Tibial artery (tissue), 4 donors: ENCODE results near the gene FUCA1.

Source experiments
- DNase-seq, 2 donors: peaks; one replicate each; pipeline ENCODE4 v3.0.0-alpha.2; 2019
- H3K27ac ChIP-seq, 2 donors: fragments of 200-600 bp; sonication (generic) in 1 of 2; 1 replicate in 1 of 2; 2 replicates in 1 of 2; pipeline ENCODE4 v1.5.1; 2018 to 2019; ENCODE audit warnings: mild to moderate bottlenecking in 1 of 2
- H3K27me3 ChIP-seq, 2 donors: fragments of 200-600 bp; sonication (generic) in 1 of 2; one replicate each; pipeline versions ENCODE4 v1.5.1 to v1.6.0; 2016 to 2019
- H3K36me3 ChIP-seq, 3 donors: fragments of 200-600 bp; sonication (generic) in 2 of 3; one replicate each; pipeline ENCODE4 v1.5.1; 2016 to 2019; ENCODE audit warnings: mild to moderate bottlenecking in 2 of 3
- H3K4me1 ChIP-seq, 4 donors: fragments of 200-600 bp; sonication (generic) in 2 of 4; 1 replicate in 3 of 4; 2 replicates in 1 of 4; pipeline ENCODE4 v1.5.1; 2016 to 2019
- H3K4me3 ChIP-seq, 2 donors: fragments of 200-600 bp; sonication (generic) in 1 of 2; 1 replicate in 1 of 2; 2 replicates in 1 of 2; pipeline ENCODE4 v1.5.1; 2018 to 2019; ENCODE audit warnings: mild to moderate bottlenecking in 2 of 2
- H3K9me3 ChIP-seq, 3 donors: fragments of 200-600 bp; sonication (generic) in 1 of 3; one replicate each; pipeline ENCODE4 v1.5.1; 2016 to 2019
- CTCF ChIP-seq, 2 experiments: fragments of 200-600 bp in 1 of 2; fragments of 450-650 bp in 1 of 2; IDR thresholded peaks; one replicate each; pipeline ENCODE4 v1.5.1; 2017 to 2019; ENCODE audit warnings: antibody characterized with exemption in 2 of 2, mild to moderate bottlenecking in 1 of 2, moderate library complexity in 1 of 2
- intact Hi-C: fragments of 100-400 bp; cut with DNase I; formaldehyde crosslinking; loops from one replicate; pipeline ENCODE4 v1.15.0; 2023; ENCODE audit warnings: low total_unique reads

Gene FUCA1

GRCh38 chr1:23869051-23869450, 961 bp upstream of the FUCA1 start:
- no peak for TF ChIP-seq CTCF (IDR thresholded peaks at IDR 0.05)
- Histone ChIP-seq H3K9me3 (no peaks in the 10 kb centered on the region), H3K27me3 (peaks cover 0 to 3% of the 10 kb centered on the region in 2 donors), H3K4me3 (peak overlapping the region; percentile 73 to 82), H3K4me1 (peaks cover 6 to 16% (median 10%) of the 10 kb centered on the region in 4 donors), H3K36me3 (peaks cover 0 to 12% (median 8%) of the 10 kb centered on the region in 3 donors), H3K27ac (peak overlapping the region; percentile 71 to 77)
- DNase-seq: peak in 1 of 2 donors; percentile 25
- intact Hi-C loops: loop anchor here (10.0 kb wide), 1 partner anchor 46 kb away; the partner anchor contains the start of gene CNR2

DNA sequence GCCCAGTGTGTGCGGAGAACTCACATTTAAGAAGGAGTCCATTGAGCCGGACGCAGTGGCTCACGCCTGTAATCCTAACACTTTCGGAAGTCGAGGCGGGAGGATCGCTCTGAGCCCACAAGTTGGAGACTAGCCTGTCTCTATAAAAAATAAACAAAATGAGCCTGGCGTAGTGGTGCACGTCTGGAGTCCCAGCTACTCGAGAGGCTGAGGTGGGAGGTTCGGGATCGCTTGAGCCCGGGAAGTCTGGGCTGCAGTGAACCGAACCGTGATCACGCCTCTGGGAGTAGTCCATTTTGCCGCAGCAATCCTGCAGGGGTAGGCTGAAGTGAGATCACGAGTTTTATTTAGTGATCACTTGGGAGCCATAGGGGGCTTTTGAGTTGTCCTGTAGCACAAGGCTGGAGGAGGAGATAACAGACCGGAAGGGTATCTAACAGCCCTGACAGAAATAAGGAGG, 497 bp upstream of the FUCA1 start:
- intact Hi-C loops: loop anchor here (10.0 kb wide), 1 partner anchor 46 kb away; the partner anchor contains the start of gene CNR2

DNA sequence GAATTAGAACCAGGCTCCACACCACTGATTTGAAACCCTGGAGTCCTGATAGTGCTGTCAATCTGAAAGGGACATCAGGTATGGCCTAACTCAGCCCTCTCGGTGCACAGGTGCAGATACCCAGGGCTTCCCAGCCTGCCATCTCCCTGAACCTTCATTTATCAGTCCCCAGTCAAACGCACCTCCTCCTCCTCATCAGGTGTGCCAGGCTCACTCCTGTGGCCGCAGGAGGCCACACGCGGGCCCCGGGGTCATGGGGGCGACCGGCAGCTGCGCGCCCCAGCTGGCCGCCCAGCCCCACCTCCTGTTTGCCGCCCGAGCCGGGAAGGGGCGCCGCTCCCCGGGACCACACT, 572 bp downstream of the FUCA1 start:
- no peak for TF ChIP-seq CTCF (IDR thresholded peaks at IDR 0.05)
- intact Hi-C loops: loop anchor here (10.0 kb wide), 1 partner anchor 47 kb away; the partner anchor contains the start of gene CNR2
- Histone ChIP-seq H3K4me3 (peak overlapping the region; percentile 73 to 82), H3K27me3 (no peaks in the 10 kb centered on the region), H3K4me1 (peaks cover 6 to 16% (median 10%) of the 10 kb centered on the region in 4 donors), H3K27ac (peak overlapping the region; percentile 71 to 77), H3K36me3 (peaks cover 5 to 27% (median 14%) of the 10 kb centered on the region in 3 donors), H3K9me3 (no peaks in the 10 kb centered on the region)
- DNase-seq: no peak

More for the DNA sequence above, 497 bp upstream of the FUCA1 start:
- H3K36me3 ChIP-seq: peaks cover 0 to 16% (median 8%) of the 10 kb centered on the region in 3 donors
- peak overlapping the region; percentile 71 to 77 for H3K27ac ChIP-seq
- H3K9me3 ChIP-seq: no peaks in the 10 kb centered on the region
- no peaks in the 10 kb centered on the region for H3K27me3 ChIP-seq
- H3K4me1 ChIP-seq: peaks cover 6 to 16% (median 10%) of the 10 kb centered on the region in 4 donors
- peak in 1 of 2 experiments; percentile 3 for TF ChIP-seq CTCF (IDR thresholded peaks at IDR 0.05)
- peak overlapping the region; percentile 73 to 82 for H3K4me3 ChIP-seq
- DNase-seq: peak in 1 of 2 donors; percentile 70

DNA sequence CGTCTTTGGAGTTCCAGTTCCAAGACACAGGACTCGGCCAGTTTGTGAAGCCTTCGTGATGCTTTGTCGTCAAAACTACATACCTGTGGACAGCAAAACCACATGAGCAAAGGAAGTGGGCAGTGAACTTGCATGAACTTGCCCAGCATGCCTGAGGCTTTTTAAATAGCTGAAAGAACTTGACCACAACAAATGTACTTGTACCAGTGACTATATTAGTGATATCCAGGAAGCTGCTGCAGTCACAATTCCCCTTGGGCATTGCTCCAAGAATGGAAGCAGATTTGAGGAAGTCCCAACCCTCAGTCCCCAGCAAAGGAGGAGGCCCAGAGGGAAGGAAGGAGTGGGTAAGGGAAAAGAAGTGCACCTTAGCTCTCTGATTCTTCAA, 2.6 kb downstream of the FUCA1 start:
- TF ChIP-seq CTCF (IDR thresholded peaks at IDR 0.05): no peak
- Histone ChIP-seq H3K9me3 (no peaks in the 10 kb centered on the region), H3K27me3 (no peaks in the 10 kb centered on the region), H3K4me3 (no peak overlapping the region), H3K36me3 (peaks cover 18 to 41% (median 25%) of the 10 kb centered on the region in 3 donors), H3K4me1 (peaks cover 6 to 16% (median 10%) of the 10 kb centered on the region in 4 donors), H3K27ac (no peak overlapping the region)
- DNase-seq: peak in 1 of 2 donors; percentile 58
- intact Hi-C loops: loop anchor here (10.0 kb wide), 1 partner anchor 49 kb away; the partner anchor contains the start of gene CNR2

- Histone ChIP-seq H3K27ac (no peak overlapping the region), H3K27me3 (no peaks in the 10 kb centered on the region)
- intact Hi-C loops: loop anchor here (10.0 kb wide), 1 partner anchor 50 kb away; the partner anchor contains the start of gene CNR2
Measured at GRCh38 chr1:23864801-23865542, 3.1 kb downstream of the FUCA1 start.

More at GRCh38 chr1:23864801-23865542, 3.1 kb downstream of the FUCA1 start:
- no peak overlapping the region for H3K4me3 ChIP-seq
- TF ChIP-seq CTCF (IDR thresholded peaks at IDR 0.05): no peak
- DNase-seq: no peak
- no peaks in the 10 kb centered on the region for H3K9me3 ChIP-seq
- peaks cover 21 to 44% (median 25%) of the 10 kb centered on the region in 3 donors for H3K36me3 ChIP-seq
- H3K4me1 ChIP-seq: peaks cover 6 to 16% (median 10%) of the 10 kb centered on the region in 4 donors
